GM18508 (cell line): ENCODE data around the gene DNMBP.
"Not testable (repeated sequence)": the region's sequence is repeated elsewhere in the genome, so short reads cannot be mapped to it uniquely, and the experiment has no call there.

Source experiments
- ATAC-seq: cut with Tn5 transposase; IDR thresholded peaks from one replicate; pipeline ENCODE4 v1.9.1; 2021; ENCODE audit warnings: moderate number of reproducible peaks; ENCODE audit not compliant: insufficient read depth, unreplicated experiment

DNMBP gene

DNA sequence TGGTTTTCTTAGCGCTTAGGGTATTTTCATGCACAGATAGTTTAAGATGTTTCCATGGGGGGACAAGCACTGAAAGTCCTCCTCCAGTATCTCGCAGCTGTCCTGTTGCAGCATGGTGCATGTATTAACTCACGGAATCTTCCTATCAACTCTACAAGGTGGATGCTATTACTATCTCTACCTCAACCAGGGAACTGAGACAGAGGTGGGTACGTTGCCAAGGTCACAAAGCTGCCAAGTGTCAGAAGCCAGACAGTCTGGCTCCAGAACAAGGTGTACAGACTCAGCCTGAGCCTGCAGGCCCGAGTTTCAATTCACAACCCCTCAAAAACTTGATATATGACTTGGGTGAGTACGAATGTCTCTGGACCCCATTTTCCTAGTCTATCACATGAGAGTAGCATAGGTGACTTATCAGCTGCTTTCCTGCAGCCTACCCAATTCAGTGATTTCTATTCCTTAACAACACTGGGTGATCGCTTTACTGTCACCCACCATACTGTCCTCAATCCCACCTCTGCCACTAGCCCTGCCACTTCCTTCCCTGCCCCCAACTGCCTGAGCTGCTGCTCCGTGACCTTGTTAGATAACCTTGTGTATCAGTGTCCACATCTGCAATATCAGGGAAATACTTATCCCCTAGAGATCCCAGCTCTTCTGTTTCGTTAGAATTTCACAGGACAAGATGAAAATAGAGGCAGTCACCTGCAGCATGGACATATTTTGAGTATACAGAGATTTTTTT lies 135.2 kb downstream of the DNMBP start:
- ATAC-seq = no peak

DNA sequence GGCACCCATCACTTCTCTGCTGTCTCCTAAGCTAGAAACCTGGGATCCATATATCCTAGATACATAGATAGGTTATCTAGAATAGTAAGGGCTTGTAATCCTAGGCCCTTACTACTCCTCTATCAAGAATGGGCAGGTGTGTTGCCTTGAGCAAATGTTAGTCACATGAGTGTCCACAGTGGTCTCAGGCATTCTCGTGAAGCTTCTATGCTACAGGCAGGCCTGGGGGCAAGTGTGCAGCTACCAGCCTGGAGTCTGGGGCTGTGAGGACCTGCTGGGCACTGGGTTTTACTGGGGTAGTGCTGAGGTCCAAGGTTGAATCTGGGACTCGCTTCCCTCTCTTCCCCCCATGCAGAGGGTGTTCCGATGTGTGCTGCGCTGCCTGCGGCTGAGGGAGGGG lies 135.9 kb downstream of the DNMBP start:
- no peak for ATAC-seq

DNA sequence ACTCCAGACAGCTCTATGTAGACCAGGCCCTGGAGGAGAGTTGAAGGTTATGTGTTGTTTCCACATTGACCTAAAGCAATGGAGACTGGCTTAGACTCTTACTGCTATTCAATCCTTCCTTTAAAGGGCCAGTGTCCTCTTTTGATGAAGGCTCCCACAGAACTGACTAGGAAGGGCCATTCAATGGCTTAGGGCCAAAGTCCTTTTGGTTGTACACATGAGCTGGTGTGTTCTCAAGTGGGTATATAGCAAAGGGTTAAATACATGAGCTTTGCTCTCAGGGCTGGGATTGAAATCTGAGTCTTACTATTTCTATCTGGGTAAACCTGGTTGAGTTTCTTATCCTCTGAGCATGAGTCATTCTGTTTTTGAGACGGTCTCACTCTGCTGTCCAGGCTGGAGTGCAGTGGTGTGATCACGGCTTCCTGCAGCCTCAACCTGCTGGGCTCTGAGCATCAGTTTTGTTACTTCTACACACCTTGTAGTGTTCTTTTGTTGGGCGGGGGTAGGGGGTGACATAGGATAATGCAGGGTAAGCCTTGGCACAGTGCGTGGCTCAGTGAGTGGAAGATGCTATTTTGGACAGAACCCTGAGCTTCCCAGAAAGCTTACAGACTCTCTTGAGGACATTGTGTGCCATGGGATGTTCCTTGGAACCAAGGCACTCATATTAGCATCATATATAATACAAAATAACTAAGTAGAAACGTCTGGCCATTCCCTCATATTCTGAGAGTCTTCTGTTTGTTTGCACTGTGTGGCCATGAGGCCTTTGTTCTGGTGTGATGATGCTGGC lies 137.2 kb downstream of the DNMBP start:
- ATAC-seq = no peak

DNA sequence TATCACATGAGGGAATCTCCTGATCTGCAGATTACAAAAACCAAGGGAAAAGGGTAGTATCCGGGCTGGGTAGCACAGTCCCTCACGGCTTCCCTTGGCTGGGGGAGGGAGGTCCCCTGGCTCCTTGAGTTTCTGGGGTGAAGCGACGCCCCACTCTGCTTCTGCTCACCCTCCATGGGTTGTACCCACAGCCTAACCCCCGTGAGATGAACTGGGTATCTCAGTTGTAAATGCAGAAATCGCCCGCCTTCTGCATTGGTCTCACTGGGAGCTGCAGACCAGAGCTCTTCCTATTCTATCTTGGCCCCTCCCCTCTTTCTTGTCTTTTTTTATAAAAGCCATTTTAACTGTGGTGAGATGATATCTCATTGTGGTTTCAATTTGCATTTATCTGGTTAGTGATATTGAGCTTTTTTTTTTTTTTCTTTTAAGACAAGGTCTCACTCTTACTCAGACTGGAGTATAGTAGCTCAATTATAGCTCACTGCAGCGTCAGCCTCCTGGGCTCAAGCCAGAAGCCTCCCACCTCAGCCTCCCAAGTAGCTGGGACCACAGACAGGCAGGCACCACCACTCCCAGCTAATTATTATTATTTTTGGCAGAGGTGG lies 139.5 kb downstream of the DNMBP start:
- ATAC-seq = no peak

DNA sequence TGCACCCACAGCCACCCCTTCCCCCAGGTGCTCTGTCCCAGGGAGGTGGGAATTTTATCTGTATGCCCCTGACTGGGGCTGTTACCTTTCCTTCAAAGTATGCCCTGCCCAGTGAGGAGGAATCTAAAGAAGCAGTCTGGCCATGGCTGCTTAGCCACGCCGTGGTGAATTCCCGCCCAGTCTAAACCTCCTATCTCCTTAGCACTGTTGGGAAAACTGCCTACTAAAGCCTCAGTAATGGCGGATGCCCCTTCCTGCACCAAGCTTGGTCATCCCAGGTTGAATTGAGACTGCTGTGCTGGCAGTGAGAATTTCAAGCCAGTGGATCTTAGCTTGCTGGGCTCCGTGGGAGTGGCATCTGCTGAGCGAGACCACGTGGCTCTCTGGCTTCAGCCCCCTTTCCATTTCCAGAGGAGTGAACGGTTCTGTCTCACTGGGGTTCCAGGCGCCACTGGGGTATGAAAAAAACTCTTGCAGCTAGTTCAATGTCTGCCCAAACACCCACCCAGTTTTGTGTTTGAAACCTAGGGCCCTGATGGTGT lies 140.1 kb downstream of the DNMBP start:
- no peak for ATAC-seq

DNA sequence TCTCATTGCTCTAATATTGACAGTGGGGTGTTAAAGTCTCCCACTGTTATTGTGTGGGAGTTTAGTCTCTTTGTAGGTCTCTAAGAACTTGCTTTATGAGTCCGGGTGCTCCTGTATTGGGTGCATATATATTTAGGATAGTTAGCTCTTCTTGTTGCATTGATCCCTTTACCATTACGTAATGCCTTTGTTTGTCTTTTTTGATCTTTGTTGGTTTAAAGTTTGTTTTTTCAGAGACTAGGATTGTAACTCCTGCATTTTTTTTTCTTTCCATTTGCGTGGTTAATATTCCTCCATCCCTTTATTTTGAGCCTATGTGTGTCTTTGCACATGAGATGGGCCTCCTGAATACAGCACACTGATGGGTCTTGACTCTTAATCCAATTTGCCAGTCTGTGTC lies 142.5 kb downstream of the DNMBP start:
- ATAC-seq = not testable (repeated sequence)

DNA sequence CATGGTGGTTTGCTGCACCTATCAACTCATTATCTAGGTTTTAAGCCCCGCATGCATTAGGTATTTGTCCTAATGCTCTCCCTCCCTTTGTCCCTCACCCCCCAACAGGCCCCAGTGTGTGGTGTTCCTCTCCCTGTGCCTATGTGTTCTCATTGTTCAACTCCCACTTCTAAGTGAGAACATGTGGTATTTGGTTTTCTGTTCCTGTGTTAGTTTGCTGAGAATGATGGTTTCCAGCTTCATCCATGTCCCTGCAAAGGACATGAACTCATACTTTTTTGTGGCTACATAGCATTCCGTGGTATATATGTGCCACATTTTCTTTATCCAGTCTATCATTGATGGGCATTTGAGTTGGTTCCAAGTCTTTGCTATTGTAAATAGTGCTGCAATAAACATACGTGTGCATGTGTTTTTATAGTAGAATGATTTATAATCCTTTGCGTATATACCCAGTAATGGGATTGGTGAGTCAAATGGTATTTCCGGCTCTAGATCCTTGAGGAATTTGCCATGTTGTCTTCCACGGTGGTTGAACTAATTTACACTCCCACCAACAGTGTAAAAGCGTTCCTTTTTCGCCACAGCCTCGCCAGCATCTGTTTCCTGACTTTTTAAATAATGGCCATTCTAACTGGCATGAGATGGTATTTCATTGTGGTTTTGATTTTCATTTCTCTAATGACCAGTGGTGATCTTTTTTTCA lies 146.1 kb downstream of the DNMBP start:
- ATAC-seq = not testable (repeated sequence)

DNA sequence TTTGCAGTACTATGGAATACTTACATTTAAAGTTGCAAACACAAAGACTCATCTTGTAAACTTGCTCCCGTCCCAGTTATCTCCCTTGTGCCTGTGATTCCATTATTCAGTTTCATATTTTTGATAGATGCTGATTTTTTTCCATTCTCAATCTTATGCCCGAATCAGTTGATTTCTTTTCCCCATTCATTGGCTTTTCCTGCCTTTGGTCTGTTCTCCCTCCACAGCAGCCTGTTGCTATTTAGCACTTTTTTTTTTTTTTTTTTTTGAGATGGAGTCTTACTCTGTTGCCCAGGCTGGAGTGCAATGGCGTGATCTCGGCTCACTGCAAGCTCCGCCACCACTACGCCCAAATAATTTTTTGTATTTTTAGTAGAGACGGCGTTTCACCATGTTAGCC lies 149.3 kb downstream of the DNMBP start:
- ATAC-seq = no peak

DNA sequence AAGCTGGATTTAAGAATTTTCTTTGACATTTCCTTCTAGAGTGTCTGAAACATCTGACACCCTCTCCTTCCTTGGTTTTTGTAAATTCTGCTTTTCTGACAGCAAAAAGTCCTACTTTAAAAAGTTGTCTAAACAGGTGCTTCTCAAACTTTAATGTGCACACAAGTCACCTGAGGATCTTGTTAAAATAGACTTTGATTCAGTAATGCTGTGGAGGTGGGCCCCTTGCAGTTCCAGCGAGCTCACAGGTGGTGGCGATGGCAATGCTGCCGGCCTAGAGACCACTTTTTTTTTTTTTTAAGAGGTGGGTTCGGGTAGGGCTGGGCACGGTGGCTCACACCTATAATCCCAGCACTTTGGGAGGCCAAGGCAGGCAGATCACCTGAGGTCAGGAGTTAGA lies 150.2 kb downstream of the DNMBP start:
- ATAC-seq = no peak

DNA sequence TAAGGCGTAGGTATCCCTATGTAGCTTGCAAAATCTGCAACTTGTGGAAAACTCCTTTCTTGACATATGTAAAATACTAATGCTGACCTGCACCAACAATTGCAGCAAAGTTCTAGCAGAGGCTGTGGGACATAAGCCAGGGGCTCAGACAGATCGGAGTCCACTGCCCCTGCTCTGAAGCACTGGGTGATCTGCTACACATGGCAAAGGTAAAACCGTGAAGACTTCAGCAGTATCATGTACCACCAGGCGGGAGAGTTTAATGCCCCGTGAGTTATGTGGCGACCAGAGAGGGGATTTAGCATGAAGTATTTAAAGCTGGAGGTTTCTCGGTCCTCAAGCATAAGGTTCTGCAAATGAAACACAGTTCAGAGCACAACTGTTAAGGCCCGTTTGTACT lies 150.9 kb downstream of the DNMBP start:
- no peak for ATAC-seq

DNA sequence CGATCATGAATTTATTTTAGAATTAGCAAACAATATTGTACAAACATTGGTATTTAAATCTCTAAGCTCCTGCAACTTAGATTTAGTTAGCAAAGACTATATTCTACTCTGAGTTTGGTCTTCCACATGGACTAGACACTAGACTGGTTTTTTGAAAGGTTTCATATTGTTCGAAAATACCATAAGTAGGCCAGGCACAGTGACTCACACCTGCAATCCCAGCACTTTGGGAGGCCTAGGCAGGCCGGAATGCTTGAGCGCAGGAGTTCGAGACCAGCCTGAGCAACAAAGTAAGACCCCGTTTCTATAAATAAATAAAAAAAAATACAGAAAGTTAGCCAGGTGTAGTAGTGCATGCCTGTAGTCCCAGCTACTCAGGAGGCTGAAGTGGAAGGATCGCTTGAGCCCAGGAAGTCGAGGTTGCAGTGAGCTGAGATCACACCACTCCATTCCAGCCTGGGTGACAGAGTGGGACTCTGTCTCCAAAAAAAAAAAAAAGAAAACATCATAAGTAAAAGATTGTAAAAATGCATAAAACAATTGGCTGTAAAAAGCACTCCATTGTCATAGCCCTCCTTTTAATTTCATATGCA lies 154.2 kb downstream of the DNMBP start:
- ATAC-seq = no peak

DNA sequence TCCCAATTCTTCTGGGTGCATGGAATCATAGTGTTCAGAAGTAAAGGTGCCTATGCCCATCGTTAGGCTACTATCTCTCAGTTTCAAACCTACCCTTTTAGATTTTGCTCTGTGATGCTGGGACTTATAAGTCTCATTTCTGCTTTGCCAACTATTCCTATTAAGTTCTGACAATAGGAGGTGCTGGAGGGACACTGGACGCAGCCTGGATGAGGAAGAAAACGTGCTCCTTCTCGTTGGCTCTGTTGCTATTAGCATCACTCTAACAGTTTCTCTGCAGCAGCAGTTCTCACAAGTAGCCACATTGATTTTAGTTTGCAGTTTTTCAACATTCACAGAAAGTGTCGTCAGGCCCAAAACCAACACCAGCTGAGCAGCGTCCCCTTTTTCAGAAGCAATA lies 154.9 kb downstream of the DNMBP start:
- ATAC-seq = no peak

DNA sequence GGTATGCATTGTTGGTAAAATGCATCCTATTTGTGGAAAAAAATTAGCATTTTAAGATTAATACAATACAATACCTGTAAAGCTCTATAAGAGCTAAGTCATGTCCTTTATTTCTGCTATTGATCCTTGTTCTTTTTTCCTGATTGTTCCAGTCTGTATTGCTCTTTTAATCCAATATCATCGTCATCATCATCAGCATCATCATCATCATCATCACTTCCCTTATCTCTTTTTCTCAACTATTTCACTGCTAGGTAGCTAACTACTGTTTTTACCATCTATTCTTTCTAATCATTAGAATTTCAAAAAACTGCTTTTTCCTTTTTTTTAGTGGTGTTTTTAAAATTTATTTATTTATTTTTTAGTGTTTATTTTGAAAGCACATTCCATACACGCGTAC lies 156.1 kb downstream of the DNMBP start:
- no peak for ATAC-seq

DNA sequence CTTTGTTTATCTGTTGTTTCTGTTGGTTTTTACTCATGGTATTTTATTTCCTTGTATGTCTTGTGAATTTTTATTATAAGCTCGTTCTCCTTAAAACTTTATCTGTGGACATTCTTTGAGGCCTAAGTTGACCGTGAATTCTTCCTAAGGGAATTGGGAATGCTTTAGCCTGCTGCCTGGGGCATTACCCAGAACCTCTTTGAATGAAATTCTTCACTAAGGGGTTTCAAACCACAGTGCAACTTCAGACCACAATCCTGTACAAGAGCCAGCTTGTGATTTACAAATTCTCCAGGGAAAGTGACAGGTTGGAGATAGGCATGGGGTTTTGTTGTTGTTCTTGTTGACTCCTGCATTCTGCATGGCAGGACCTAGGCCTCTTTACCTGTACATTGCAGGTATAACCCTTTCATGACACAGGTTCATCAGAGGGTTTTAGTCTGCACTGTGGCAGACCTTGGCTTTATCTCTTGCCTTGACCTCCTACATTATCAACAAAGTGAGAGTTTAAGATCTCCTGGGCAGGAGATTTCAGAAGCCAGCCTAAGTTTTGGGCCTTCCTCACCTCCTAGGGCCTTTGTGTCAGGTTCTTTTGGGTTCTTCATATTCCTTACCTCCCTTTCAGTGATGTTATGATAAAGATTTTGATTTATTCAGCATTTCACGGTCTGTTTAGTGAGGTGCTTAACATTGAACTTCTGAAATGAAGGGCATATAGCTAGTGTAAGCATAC lies 157.1 kb downstream of the DNMBP start:
- no peak for ATAC-seq

DNA sequence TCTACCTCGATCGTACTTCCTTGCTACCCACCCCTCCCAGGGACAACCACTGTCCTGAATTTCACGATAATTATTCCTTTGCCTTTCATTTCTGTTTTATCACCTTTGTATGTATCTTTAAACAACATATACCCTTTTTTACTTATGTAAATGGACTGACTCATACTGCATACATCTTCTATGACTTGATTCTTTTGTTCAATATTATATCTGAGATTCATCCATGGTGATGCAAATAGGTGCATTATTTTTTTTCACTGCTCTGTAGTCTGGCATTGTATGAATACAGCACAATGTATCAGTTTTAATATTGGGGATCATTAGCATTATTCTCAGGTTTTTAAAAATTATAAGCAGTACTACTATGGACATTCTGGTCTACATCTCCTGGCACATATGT lies 157.9 kb downstream of the DNMBP start:
- no peak for ATAC-seq

DNA sequence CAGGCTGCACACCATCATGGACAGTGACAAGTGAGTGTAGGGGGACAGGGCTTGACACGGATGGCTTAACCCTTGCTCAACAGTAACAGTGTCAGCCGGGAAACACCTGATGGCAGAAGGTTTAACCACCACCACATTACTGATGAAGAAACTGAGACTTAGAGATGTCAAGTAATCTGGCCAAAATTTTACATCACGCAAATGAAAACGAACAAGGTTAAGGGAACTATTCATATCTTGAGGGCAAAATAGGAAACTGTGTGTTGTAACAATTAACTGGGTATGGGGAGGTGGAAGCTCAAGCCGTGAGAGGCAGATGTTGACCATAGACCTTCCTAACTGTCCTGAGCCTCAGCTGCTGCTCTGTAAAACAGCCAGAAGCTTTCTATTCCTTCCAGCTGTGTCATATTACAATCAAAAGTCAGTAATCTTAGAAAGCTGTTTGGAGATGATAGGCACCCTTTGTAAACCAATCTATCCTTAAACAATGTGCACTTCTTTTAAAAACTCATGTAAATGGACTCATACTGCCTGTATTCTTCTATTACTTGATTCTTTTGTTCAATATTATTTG lies 158.9 kb downstream of the DNMBP start:
- ATAC-seq = no peak

DNA sequence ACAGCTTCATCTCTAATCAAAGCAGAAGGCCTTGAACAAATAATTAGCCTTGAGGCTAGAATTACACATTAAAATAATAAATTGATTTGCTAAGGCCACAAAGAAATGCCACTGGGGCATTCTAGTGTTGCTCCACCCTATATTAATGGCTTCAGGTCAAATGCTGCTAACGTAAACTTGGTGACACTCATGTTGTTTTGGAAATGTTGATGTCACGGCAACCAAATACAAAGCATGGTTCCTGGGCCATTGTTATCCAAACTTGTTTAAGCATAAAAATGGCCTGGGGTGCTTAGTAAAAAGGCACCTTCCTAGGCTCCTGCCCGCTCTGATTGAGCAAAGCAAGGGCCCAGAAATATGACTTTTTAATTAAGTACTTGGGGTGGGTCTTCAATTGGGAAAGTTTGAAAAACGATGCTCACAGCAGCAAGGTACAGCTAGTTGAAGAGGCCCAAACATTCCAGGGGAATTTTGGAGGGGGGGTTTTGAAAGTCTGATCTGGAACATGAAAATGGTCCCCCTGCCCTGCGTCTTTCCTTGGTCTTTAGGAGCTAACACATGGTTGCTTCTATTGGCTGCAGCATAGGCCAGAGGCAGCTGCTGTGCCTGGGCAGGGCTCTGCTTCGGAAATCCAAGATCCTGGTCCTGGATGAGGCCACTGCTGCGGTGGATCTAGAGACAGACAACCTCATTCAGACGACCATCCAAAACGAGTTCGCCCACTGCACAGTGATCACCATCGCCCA lies 159.6 kb downstream of the DNMBP start:
- no peak for ATAC-seq

DNA sequence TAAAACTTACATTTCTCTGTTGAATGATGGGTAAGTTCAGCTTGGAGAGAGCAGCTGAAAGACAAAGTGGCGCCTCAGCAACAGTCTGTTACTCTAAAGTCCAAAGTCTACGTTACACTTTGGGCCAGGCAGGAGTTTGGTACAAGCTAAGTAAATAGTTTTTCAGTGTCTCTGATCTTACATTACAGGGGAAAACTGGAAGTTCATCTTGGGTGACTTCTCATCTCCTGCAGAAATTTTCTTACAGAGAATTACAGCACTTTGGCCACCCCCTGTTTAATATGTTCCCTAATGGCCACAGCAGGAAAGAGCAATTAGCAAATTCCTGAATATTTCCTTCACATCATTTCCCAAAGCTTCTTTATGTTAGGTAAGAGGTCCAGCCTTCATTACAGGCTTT lies 160.2 kb downstream of the DNMBP start:
- ATAC-seq = no peak

DNA sequence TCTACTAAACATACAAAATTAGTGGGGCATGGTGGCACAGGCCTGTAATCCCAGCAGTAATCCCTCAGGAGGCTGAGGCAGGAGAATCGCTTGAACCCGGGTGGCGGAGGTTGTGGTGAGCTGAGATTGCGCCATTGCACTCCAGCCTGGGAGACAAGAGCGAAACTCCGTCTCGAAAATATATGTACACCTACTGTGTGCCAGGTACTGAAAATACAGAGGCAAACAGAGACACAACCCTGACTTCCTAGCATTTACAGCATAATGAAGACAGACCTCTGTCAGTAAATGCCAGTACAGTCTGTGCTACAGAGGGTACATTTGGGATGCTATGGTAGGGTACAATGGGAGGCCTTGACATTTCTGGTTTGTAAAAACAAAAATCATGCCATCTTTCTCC lies 160.7 kb downstream of the DNMBP start:
- no peak for ATAC-seq
